Endothelial cell of umbilical vein (primary cell): Measurements from ENCODE around the gene PRB3. TPM values are rescaled to one million over a fixed set of nuclear protein-coding genes. Genes with fewer than 3 reads are reported as not detected.

Experiments used
- BruUV-seq: library from RNA; stranded (reverse); fragments of 400-500 nt; replicated peaks from 2 replicates; lab custom pipeline; 2021; lab: Mats Ljungman, UMichigan
- CTCF ChIA-PET: fragments of 300-600, 350-600 bp; sonication (Branson Sonifier 250); formaldehyde crosslinking; loops from one replicate; lab custom pipeline; 2021; ENCODE audit warnings: antibody characterized with exemption, inconsistent platforms; lab: Charles Lee
- POLR2A ChIA-PET: fragments of 300-600, 350-600 bp; sonication (Branson Sonifier 250); formaldehyde crosslinking; loops from one replicate; lab custom pipeline; 2021; ENCODE audit warnings: antibody characterized with exemption, inconsistent platforms; lab: Charles Lee
- DNase-seq: peaks from one replicate; pipeline ENCODE4 v3.0.0-alpha.2; 2011; ENCODE audit warnings: low read depth, low spot score
- FAIRE-seq: peaks from 2 replicates; lab custom pipeline; 2011; peaks lifted over from hg19 to GRCh38; lab: Jason Lieb, UNC
- H2AFZ ChIP-seq: 2 replicates; pipeline ENCODE4 v1.6.0; 2012; ENCODE audit warnings: low read depth, low read length, control low read depth, inconsistent platforms
- H3K27ac ChIP-seq: 2 replicates; pipeline ENCODE4 v1.5.1; 2011; ENCODE audit warnings: low read depth, mild to moderate bottlenecking, control low read depth, low read length, moderate library complexity; ENCODE audit not compliant: insufficient read depth
- H3K27me3 ChIP-seq, 2 experiments: 2 replicates each; pipeline versions ENCODE4 v1.6.0 to v1.6.1; 2011; ENCODE audit warnings: low read length in 2 of 2, mixed read lengths in 1 of 2; ENCODE audit not compliant: control insufficient read depth in 2 of 2, insufficient read depth in 2 of 2
- H3K36me3 ChIP-seq, 2 experiments: 2 replicates in 1 of 2; 3 replicates in 1 of 2; pipeline ENCODE4 v1.5.1; 2011; ENCODE audit warnings: low read length in 2 of 2, mild to moderate bottlenecking in 1 of 2, moderate library complexity in 1 of 2; ENCODE audit not compliant: control insufficient read depth in 2 of 2, insufficient read depth in 2 of 2; ENCODE audit errors: extremely low read depth in 1 of 2
- H3K4me1 ChIP-seq: 3 replicates; pipeline ENCODE4 v1.5.1; 2011; ENCODE audit warnings: mild to moderate bottlenecking, low read length; ENCODE audit not compliant: control insufficient read depth, insufficient read depth; ENCODE audit errors: extremely low read depth
- H3K4me2 ChIP-seq: 2 replicates; pipeline ENCODE4 v1.6.1; 2011; ENCODE audit warnings: low read length, control low read depth, mixed read lengths; ENCODE audit not compliant: insufficient read depth
- H3K4me3 ChIP-seq, 3 experiments: fragments of 200-600 bp in 1 of 3; sonication (generic), shearing (Covaris generic) in 1 of 3; replicated peaks in 1 of 3; 2 replicates each; pipeline ENCODE4 v1.5.1; 2011 to 2016; ENCODE audit warnings: control low read depth in 3 of 3, low read length in 3 of 3, mild to moderate bottlenecking in 2 of 3, inconsistent platforms in 1 of 3, low read depth in 1 of 3, moderate library complexity in 1 of 3; ENCODE audit not compliant: insufficient read depth in 1 of 3
- H3K79me2 ChIP-seq: 2 replicates; pipeline ENCODE4 v1.6.0; 2012; ENCODE audit warnings: low read length, inconsistent platforms; ENCODE audit not compliant: control insufficient read depth, insufficient read depth
- H3K9ac ChIP-seq: replicated peaks from 2 replicates; pipeline ENCODE3; 2011; ENCODE audit warnings: low read length, control low read depth; ENCODE audit not compliant: insufficient read depth; ENCODE audit errors: extremely low read depth
- H3K9me1 ChIP-seq: replicated peaks from 3 replicates; pipeline ENCODE4 v1.6.0; 2011; ENCODE audit warnings: mild to moderate bottlenecking, low read length; ENCODE audit not compliant: control insufficient read depth, insufficient read depth; ENCODE audit errors: extremely low read depth
- H3K9me3 ChIP-seq: replicated peaks from 2 replicates; pipeline ENCODE4 v1.5.1; 2012; ENCODE audit warnings: low read length, inconsistent platforms; ENCODE audit not compliant: control insufficient read depth, insufficient read depth
- H4K20me1 ChIP-seq: replicated peaks from 2 replicates; pipeline ENCODE3; 2011; ENCODE audit warnings: mild to moderate bottlenecking, low read length; ENCODE audit not compliant: control insufficient read depth, insufficient read depth; ENCODE audit errors: extremely low read depth
- CTCF ChIP-seq, 2 donors: IDR thresholded peaks; 1 replicate in 1 of 2; 2 replicates in 1 of 2; pipeline ENCODE4 v1.5.1; 2011; ENCODE audit warnings: low read length in 2 of 2, mild to moderate bottlenecking in 2 of 2, moderate library complexity in 2 of 2, control low read depth in 1 of 2, inconsistent platforms in 1 of 2, low read depth in 1 of 2; ENCODE audit not compliant: insufficient read depth in 1 of 2; ENCODE audit errors: extremely low read depth in 1 of 2
- FOS ChIP-seq: IDR thresholded peaks from 2 replicates; pipeline ENCODE4 v1.6.1; 2011; ENCODE audit warnings: mild to moderate bottlenecking, low read length, moderate library complexity, borderline replicate concordance; ENCODE audit not compliant: insufficient read depth
- GATA2 ChIP-seq: IDR thresholded peaks from 2 replicates; pipeline ENCODE4 v1.7.0; 2011; ENCODE audit warnings: low read depth, mild to moderate bottlenecking, moderate library complexity, mixed read lengths, low read length; ENCODE audit not compliant: insufficient read length, insufficient read depth
- JUN ChIP-seq: IDR thresholded peaks from 2 replicates; pipeline ENCODE4 v1.6.1; 2011; ENCODE audit warnings: borderline replicate concordance, low read depth; ENCODE audit not compliant: insufficient read length, insufficient read depth
- MAX ChIP-seq: IDR thresholded peaks from 2 replicates; pipeline ENCODE4 v1.6.1; 2011; ENCODE audit not compliant: insufficient read depth, insufficient read length
- MYC ChIP-seq: IDR thresholded peaks from one replicate; pipeline ENCODE4 v1.6.1; 2011; ENCODE audit warnings: mild to moderate bottlenecking, low read depth, low read length
- POLR2A ChIP-seq: IDR thresholded peaks from 2 replicates; pipeline ENCODE4 v1.6.1; 2012; ENCODE audit warnings: low read depth, mild to moderate bottlenecking, control low read depth, low read length
- POLR2AphosphoS5 ChIP-seq: IDR thresholded peaks from 2 replicates; pipeline ENCODE4 v1.6.1; 2012; ENCODE audit warnings: low read depth, mild to moderate bottlenecking, control low read depth, low read length, moderate library complexity; ENCODE audit not compliant: insufficient read depth
- dilution Hi-C: fragments of 300-500 bp; cut with MboI; formaldehyde crosslinking; loops from one replicate; pipeline ENCODE4 v1.15.0; 2019; ENCODE audit warnings: low sequenced_read_pairs; ENCODE audit not compliant: extremely low pct_ligation_motif_present
- intact Hi-C: fragments of 100-400 bp; cut with micrococcal nuclease; formaldehyde crosslinking; loops from one replicate; pipeline ENCODE4 v1.10.0; 2022
- polyA plus RNA-seq, 4 experiments: library from polyadenylated mRNA; depleted of rRNA in 3 of 4; stranded (reverse) in 3 of 4; unstranded in 1 of 4; fragments of >200 nt; gene quantifications; 2 replicates each; pipeline versions ENCODE4 v1.2.1 to v1.2.3, GENCODE V29; 2011 to 2012; ENCODE audit warnings: missing spikeins in 1 of 4
- total RNA-seq: library from RNA; stranded (reverse); gene quantifications from 2 replicates; pipeline ENCODE4 v1.2.3, GENCODE V29; 2021

Gene PRB3
- total and polyA plus RNA-seq, 2 donors (not counting 3 experiments of a cell fraction or from before 2014, with no cell fraction given): not detected

GRCh38 chr12:11228296-11228879 lies 41.1 kb downstream of the PRB3 start:
- Histone ChIP-seq H2AFZ (no peak overlapping the region), H3K79me2 (no peaks in the 10 kb centered on the region), H3K4me2 (no peak overlapping the region), H3K27me3 (peaks cover 5 to 13% of the 10 kb centered on the region in 2 experiments), H3K9me1 (no peaks in the 10 kb centered on the region), H3K27ac (no peak overlapping the region), H4K20me1 (no peaks in the 10 kb centered on the region), H3K9ac (no peak overlapping the region), H3K9me3 (no peaks in the 10 kb centered on the region), H3K4me3 (no peak overlapping the region), H3K36me3 (no peaks in the 10 kb centered on the region), H3K4me1 (no peaks in the 10 kb centered on the region)
- intact Hi-C loops (loop anchor here (1.0 to 5.0 kb wide), 3 partner anchors 258 to 804 kb away; no protein-coding TSS in a partner anchor), dilution Hi-C loops (loop anchor here (25.0 kb wide), 1 partner anchor 259 kb away; no protein-coding TSS in a partner anchor)
- BruUV-seq: no TSS peak
- POLR2A ChIA-PET: no interaction called here
- CTCF ChIA-PET: interaction anchor here (0.6 to 8.1 kb wide), 15 partner anchors 10 to 464 kb away, joined by 3 to 177 read pairs (median 4); no protein-coding TSS in a partner anchor
- TF ChIP-seq MYC (no peak), MAX (no peak), POLR2A (no peak), JUN (no peak), GATA2 (no peak), POLR2AphosphoS5 (no peak), CTCF (IDR thresholded peaks at IDR 0.05; ENCODE audit: extremely low read depth in 1 of 2, insufficient read depth in 1 of 2, low read depth in 1 of 2, low read length in 2 of 2) (peak; percentile 80 to 84), FOS (no peak)
- peak; percentile 83 for FAIRE-seq
- peak; percentile 73 for DNase-seq
